NCI-H1048 (cell line): Measurements from ENCODE around the gene YIF1A.

Experiments used
- DNase-seq: peaks from one replicate; lab custom pipeline; 2025; lab: John Stamatoyannopoulos, UW

The YIF1A gene

GRCh38 chr11:66243782-66244535 lies 45.0 kb downstream of the YIF1A start:
- no peak for DNase-seq

- DNase-seq: no peak
Measured at GRCh38 chr11:66242095-66242765, 46.7 kb downstream of the YIF1A start.

- no peak for DNase-seq
Measured at GRCh38 chr11:66240781-66241136, 48.2 kb downstream of the YIF1A start.

- DNase-seq: no peak
Measured at GRCh38 chr11:66239998-66240780, 48.8 kb downstream of the YIF1A start.

- no peak for DNase-seq
Measured at GRCh38 chr11:66239511-66239910, 49.4 kb downstream of the YIF1A start.

GRCh38 chr11:66238786-66239413 lies 50.0 kb downstream of the YIF1A start:
- DNase-seq: no peak

GRCh38 chr11:66237867-66238266 lies 51.1 kb downstream of the YIF1A start:
- DNase-seq: no peak

GRCh38 chr11:66235141-66235540 lies 53.8 kb downstream of the YIF1A start:
- no peak for DNase-seq
